GM23248 (cell line): ENCODE results near the gene PHACTR4.

Experiments used
- EZH2 ChIP-seq: fragments of 200-600 bp; sonication (generic); IDR thresholded peaks from 2 replicates; pipeline ENCODE4 v1.6.1; 2018; ENCODE audit warnings: antibody characterized with exemption, mild to moderate bottlenecking; ENCODE audit not compliant: insufficient read depth, poor library complexity, severe bottlenecking
- EZH2phosphoT487 ChIP-seq: fragments of 200-600 bp; sonication (generic); IDR thresholded peaks from 2 replicates; pipeline ENCODE4 v1.6.1; 2018; ENCODE audit warnings: antibody characterized with exemption, moderate library complexity, mild to moderate bottlenecking, low read depth; ENCODE audit not compliant: insufficient read depth

DNA sequence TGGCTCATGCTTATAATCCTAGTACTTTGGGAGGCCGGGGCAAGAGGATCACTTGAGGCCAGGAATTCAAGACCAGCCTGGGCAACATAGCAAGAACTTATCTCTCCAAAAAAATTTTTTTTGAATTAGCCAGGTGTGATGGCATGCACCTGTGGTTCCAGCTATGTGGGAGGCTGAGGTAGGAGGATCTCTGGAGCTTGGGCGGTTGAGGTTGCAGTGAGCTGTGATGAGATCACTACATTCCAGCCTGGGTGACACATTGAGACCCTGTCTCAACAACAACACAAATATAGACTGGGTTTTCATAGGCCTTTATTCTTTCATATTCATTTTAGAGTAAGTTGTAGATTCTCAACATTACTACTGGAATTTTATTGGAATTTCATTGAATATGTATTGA, 27.9 kb upstream of the PHACTR4 start:
- TF ChIP-seq EZH2 (no peak), EZH2phosphoT487 (no peak)
